Bronchial epithelial cell (primary cell): ENCODE data around the gene TCOF1. TPM values are rescaled to one million over a fixed set of nuclear protein-coding genes. Genes with fewer than 3 reads are reported as not detected.

Source experiments
- DNase-seq: peaks from one replicate; pipeline ENCODE4 v3.0.0-alpha.2; 2010; ENCODE audit warnings: low read depth
- FAIRE-seq: peaks from 2 replicates; lab custom pipeline; 2011; peaks lifted over from hg19 to GRCh38; lab: Jason Lieb, UNC
- H3K27me3 ChIP-seq: 2 replicates; pipeline ENCODE4 v1.5.1; 2011; ENCODE audit warnings: low read length; ENCODE audit not compliant: control insufficient read depth, insufficient read depth
- H3K36me3 ChIP-seq: 2 replicates; pipeline ENCODE4 v1.5.1; 2011; ENCODE audit warnings: low read length; ENCODE audit not compliant: control insufficient read depth, insufficient read depth
- H3K4me3 ChIP-seq: 2 replicates; pipeline ENCODE4 v1.5.1; 2011; ENCODE audit warnings: mild to moderate bottlenecking, low read depth, low read length, control low read depth
- total RNA-seq: library from RNA; depleted of rRNA; stranded (reverse); fragments of >200 nt; gene quantifications from 2 replicates; pipeline ENCODE4 v1.2.1, GENCODE V29; 2014
- TF ChIP-seq, protein P1 (sequence below): IDR thresholded peaks from 2 replicates; pipeline ENCODE4 v1.5.1; 2011; ENCODE audit warnings: mild to moderate bottlenecking, moderate library complexity, low read length, control low read depth, inconsistent platforms; ENCODE audit not compliant: insufficient read depth, severe bottlenecking

The TCOF1 gene
- total RNA-seq, 1 donor from 2014 or later = 9.0 TPM

DNA sequence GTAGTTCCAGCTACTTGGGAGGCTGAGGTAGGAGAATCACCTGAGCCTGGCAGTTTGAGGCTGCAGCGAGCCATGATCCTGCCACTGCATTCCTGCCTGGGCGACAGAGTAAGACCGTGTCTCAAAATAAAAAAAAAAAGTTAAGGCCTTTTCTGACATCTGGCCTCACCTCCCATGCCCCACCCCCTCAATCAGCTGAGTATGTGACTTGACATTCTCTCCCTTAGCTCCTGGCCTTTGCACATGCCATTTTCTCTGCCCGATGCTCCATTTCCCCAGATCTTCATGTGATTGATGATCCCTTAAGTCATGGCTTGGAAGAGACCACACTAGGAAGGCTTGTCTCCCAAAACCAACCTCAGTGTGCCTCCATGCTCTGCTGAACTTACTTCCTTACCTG lies 17.7 kb upstream of the TCOF1 start:
- Histone ChIP-seq H3K4me3 (no peak overlapping the region), H3K36me3 (no peaks in the 10 kb centered on the region), H3K27me3 (no peaks in the 10 kb centered on the region)
- TF ChIP-seq, protein P1, sequence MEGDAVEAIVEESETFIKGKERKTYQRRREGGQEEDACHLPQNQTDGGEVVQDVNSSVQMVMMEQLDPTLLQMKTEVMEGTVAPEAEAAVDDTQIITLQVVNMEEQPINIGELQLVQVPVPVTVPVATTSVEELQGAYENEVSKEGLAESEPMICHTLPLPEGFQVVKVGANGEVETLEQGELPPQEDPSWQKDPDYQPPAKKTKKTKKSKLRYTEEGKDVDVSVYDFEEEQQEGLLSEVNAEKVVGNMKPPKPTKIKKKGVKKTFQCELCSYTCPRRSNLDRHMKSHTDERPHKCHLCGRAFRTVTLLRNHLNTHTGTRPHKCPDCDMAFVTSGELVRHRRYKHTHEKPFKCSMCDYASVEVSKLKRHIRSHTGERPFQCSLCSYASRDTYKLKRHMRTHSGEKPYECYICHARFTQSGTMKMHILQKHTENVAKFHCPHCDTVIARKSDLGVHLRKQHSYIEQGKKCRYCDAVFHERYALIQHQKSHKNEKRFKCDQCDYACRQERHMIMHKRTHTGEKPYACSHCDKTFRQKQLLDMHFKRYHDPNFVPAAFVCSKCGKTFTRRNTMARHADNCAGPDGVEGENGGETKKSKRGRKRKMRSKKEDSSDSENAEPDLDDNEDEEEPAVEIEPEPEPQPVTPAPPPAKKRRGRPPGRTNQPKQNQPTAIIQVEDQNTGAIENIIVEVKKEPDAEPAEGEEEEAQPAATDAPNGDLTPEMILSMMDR = no peak
- no peak for DNase-seq
- FAIRE-seq = no peak

DNA sequence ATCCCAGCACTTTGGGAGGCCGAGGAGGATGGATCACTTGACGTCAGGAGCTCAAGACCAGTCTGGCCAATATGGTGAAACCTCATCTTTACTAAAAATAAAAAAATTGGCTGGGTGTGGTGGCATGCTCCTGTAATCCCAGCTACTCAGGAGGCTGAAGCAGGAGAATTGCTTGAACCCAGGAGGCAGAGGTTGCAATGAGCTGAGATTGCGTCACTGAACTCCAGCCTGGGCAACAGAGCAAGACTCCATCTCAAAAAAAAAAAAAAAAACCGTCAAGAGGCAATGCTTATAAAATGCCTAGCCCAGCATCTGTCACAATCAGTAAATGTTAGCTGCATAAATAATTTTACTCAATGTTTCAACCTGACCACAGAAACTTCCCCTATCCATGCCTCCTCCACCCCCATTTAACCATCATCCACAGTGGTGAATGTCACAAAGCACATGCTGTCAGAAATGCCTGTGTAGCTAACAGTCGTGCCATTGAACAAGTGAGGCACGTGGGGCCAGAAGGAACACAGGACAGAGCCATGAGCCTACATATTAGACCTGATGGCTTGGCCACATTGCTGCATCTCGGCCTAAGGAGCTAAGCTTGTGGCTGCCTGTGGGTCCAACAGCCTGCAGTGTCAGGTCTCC lies 16.8 kb upstream of the TCOF1 start:
- FAIRE-seq (no peak), DNase-seq (no peak)
- Histone ChIP-seq H3K4me3 (no peak overlapping the region), H3K27me3 (no peaks in the 10 kb centered on the region), H3K36me3 (no peaks in the 10 kb centered on the region)
- TF ChIP-seq, protein P1 = no peak

DNA sequence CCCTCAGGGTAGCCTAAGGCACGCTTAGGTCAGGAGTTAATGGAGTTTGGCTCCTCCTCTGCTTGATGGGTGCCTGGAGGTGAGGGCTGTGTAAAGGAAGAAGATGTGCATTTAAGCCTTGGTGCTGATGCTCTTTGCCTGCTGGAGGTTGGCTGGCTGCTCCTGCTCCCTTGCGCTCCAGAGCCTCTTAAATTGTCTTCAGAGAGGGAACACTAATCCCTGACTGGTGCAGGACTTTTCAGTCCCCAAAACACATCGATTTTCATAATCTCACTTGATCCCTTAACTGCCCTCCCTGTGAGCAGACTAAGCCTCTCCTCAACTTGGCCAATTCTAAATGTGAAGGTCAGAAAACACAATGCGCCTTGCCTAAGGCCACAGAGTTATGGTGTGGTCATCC lies 16.2 kb upstream of the TCOF1 start:
- FAIRE-seq = no peak
- DNase-seq = no peak
- TF ChIP-seq, protein P1 = no peak
- no peaks in the 10 kb centered on the region for H3K36me3 ChIP-seq
- H3K27me3 ChIP-seq = no peaks in the 10 kb centered on the region
- no peak overlapping the region for H3K4me3 ChIP-seq

DNA sequence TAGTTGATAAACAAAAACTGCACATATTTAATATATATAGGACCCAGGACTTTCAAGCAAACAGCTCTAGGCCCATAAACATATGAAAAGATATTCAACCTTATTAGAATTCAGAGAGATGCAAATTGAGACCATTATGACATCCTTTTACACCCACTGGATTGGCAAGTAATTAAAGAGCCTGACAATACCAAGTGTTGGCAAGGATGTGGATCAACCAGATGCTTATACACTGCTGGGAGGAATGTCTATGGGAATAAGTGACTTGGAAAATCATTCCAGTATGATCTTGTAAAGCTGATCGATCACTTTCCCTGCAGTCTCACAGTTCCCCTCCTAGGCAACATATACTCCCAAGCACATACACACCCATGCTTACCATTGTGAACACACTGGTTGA lies 15.5 kb upstream of the TCOF1 start:
- TF ChIP-seq, protein P1 = no peak

DNA sequence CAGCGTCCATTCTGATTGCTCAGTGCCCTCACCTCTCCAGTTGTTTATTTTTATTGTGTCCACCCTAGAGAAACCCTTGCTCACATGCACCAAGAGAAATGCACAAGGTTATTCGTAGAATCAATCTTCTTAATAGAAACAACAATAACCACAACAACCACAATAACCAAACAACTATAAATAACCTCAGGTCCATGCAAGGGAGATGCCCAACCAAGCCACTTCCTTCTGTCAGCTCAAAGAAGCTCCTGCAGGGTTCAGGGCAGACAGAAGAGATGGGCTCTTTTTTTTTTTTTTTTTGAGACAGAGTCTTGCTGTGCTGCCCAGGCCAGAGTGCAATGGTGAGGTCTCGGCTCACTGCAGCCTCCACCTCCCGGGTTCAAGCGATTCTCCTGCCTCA lies 14.9 kb upstream of the TCOF1 start:
- Histone ChIP-seq H3K36me3 (no peaks in the 10 kb centered on the region), H3K27me3 (no peaks in the 10 kb centered on the region), H3K4me3 (no peak overlapping the region)
- no peak for DNase-seq
- FAIRE-seq = no peak
- TF ChIP-seq, protein P1 = no peak

More for the DNA sequence above, 15.5 kb upstream of the TCOF1 start:
- no peak overlapping the region for H3K4me3 ChIP-seq
- H3K27me3 ChIP-seq = no peaks in the 10 kb centered on the region
- DNase-seq (no peak), FAIRE-seq (no peak)
- no peaks in the 10 kb centered on the region for H3K36me3 ChIP-seq
